Sigmoid colon (tissue), 7 donors: ENCODE data around the gene TBX18. TPM values are rescaled to one million over a fixed set of nuclear protein-coding genes. Genes with fewer than 3 reads are reported as not detected.

Experiments used
- DNase-seq: peaks from one replicate; pipeline ENCODE4 v3.0.0-alpha.2; 2019
- H3K27ac ChIP-seq, 4 donors: fragments of 200-600 bp; sonication (generic); one replicate each; pipeline ENCODE4 v1.5.1; 2016 to 2019; ENCODE audit warnings: mild to moderate bottlenecking in 1 of 4
- H3K27me3 ChIP-seq, 3 donors: fragments of 200-600 bp; sonication (generic); one replicate each; pipeline ENCODE4 v1.5.1; 2019; ENCODE audit warnings: mild to moderate bottlenecking in 1 of 3
- H3K36me3 ChIP-seq, 4 donors: fragments of 200-600 bp; sonication (generic); one replicate each; pipeline ENCODE4 v1.5.1; 2016 to 2019
- H3K4me1 ChIP-seq, 4 donors: fragments of 200-600 bp; sonication (generic); one replicate each; pipeline ENCODE4 v1.5.1; 2017 to 2019
- H3K4me3 ChIP-seq, 4 donors: fragments of 200-600 bp; sonication (generic); one replicate each; pipeline ENCODE4 v1.5.1; 2017 to 2019; ENCODE audit warnings: mild to moderate bottlenecking in 2 of 4, moderate library complexity in 1 of 4
- H3K9me3 ChIP-seq, 4 donors: fragments of 200-600 bp in 3 of 4; sonication (generic) in 3 of 4; one replicate each; pipeline versions ENCODE4 v1.5.1 to v1.6.1; 2013 to 2019
- EP300 ChIP-seq, 4 donors: sonication (generic); formaldehyde crosslinking; IDR thresholded peaks; one replicate each; pipeline ENCODE4 v1.6.1; 2017; ENCODE audit warnings: antibody characterized with exemption in 4 of 4
- POLR2A ChIP-seq, 2 donors: fragments of 450-650 bp; IDR thresholded peaks; one replicate each; pipeline ENCODE4 v1.6.1; 2016; ENCODE audit warnings: antibody characterized with exemption in 2 of 2, mild to moderate bottlenecking in 2 of 2, moderate library complexity in 2 of 2
- POLR2AphosphoS5 ChIP-seq, 4 donors: sonication (generic); formaldehyde crosslinking; IDR thresholded peaks; one replicate each; pipeline ENCODE4 v1.6.1; 2017; ENCODE audit warnings: antibody characterized with exemption in 4 of 4
- WGBS, 2 donors: extraction: QIAGEN DNeasy Blood & Tissue Kit; methylation state at CpG; one replicate each; pipeline ENCODE4 v1.1.7; 2013; 5-methylcytosine and 5-hydroxymethylcytosine counted together
- intact Hi-C: fragments of 100-400 bp; cut with DNase I; formaldehyde crosslinking; loops from one replicate; pipeline ENCODE4 v1.15.1; 2023
- polyA plus RNA-seq, 3 donors: library from polyadenylated mRNA; stranded (reverse); fragments of 200-250 nt; gene quantifications; one replicate each; pipeline ENCODE4 v1.2.3, GENCODE V29; 2013
- total RNA-seq, 4 donors: library from RNA; depleted of rRNA; stranded (reverse); fragments of >200 nt; gene quantifications; one replicate each; pipeline ENCODE4 v1.1.0, GENCODE V29; 2016
- TF ChIP-seq, protein P1 (sequence below), 4 experiments: fragments of 450-650 bp in 3 of 4; fragments of 200-600 bp in 1 of 4; IDR thresholded peaks; one replicate each; pipeline ENCODE4 v1.5.1; 2016 to 2019; ENCODE audit warnings: antibody characterized with exemption in 4 of 4, mild to moderate bottlenecking in 3 of 4, moderate library complexity in 2 of 4
- donor health status: healthy with polysubstance abuse.
- donor health status: Bipolar disorder and iron deficiency.
- donor health status: healthy.

Gene TBX18
- total and polyA plus RNA-seq, 7 donors = under 0.01 to 4.6 (median 0.49) TPM

DNA sequence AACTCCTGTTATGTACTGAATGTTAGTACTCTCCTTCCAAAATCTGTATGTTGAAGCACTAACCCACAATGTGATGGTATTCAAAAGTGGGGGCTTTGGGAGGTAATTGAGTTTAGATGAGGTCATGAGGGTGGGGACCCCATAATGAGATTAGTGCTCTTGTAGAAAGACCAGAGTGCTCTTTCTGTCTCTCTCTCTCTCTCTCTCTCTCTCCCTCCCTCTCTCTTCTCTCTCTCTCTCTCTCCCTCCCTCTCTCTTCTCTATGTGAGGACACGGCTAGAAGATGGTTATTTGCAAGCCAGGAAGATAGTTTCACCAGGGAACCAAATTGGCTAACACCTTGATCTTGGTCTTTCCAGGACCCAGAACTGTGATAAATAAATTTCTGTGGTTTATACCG, 107.4 kb downstream of the TBX18 start:
- 57 to 71% methylated on average over 2 of the region's 2 CpGs for WGBS, 2 donors
- intact Hi-C loops = no loop called here
- no peaks in the 10 kb centered on the region for H3K9me3 ChIP-seq
- no peak for DNase-seq
- no peak overlapping the region for H3K4me3 ChIP-seq
- no peaks in the 10 kb centered on the region for H3K4me1 ChIP-seq
- no peaks in the 10 kb centered on the region for H3K36me3 ChIP-seq
- H3K27me3 ChIP-seq = no peaks in the 10 kb centered on the region
- H3K27ac ChIP-seq = no peak overlapping the region
- TF ChIP-seq POLR2A (IDR thresholded peaks at IDR 0.05) (no peak), EP300 (IDR thresholded peaks at IDR 0.05) (no peak), POLR2AphosphoS5 (IDR thresholded peaks at IDR 0.05) (no peak)
- TF ChIP-seq, protein P1, sequence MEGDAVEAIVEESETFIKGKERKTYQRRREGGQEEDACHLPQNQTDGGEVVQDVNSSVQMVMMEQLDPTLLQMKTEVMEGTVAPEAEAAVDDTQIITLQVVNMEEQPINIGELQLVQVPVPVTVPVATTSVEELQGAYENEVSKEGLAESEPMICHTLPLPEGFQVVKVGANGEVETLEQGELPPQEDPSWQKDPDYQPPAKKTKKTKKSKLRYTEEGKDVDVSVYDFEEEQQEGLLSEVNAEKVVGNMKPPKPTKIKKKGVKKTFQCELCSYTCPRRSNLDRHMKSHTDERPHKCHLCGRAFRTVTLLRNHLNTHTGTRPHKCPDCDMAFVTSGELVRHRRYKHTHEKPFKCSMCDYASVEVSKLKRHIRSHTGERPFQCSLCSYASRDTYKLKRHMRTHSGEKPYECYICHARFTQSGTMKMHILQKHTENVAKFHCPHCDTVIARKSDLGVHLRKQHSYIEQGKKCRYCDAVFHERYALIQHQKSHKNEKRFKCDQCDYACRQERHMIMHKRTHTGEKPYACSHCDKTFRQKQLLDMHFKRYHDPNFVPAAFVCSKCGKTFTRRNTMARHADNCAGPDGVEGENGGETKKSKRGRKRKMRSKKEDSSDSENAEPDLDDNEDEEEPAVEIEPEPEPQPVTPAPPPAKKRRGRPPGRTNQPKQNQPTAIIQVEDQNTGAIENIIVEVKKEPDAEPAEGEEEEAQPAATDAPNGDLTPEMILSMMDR (IDR thresholded peaks at IDR 0.05) = no peak

DNA sequence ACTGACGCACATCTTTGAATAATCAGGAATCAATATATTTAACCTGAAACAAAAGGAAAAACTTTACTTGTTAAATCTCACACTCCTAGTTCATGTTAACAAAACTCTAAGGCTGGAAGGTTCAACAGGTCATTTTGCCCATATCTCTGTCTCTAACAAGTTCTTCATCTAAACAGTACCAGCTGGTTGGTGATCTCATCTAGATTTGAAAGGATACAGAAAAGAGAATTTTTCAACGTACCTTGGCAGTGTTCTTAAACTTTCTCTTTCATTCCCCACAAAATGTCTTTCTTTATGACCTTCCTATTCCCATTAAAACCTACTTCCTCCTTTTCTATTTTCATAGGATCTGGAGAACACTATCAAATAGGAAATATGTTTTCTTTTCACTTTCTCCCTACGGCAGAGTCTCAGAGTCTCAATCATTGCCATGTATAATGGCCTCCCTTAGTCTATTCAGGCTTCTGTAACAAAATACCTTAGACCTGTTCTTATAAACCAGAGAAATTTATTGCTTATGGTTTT, 111.3 kb downstream of the TBX18 start:
- no peaks in the 10 kb centered on the region for H3K27me3 ChIP-seq
- no peak overlapping the region for H3K27ac ChIP-seq
- no peaks in the 10 kb centered on the region for H3K9me3 ChIP-seq
- WGBS, 2 donors = 75 to 78% methylated on average over 3 of the region's 3 CpGs
- DNase-seq = no peak
- H3K4me1 ChIP-seq = no peaks in the 10 kb centered on the region
- intact Hi-C loops = no loop called here
- H3K4me3 ChIP-seq = no peak overlapping the region
- TF ChIP-seq, protein P1 (IDR thresholded peaks at IDR 0.05) = no peak
- TF ChIP-seq EP300 (IDR thresholded peaks at IDR 0.05) = no peak
- TF ChIP-seq POLR2A (IDR thresholded peaks at IDR 0.05) = no peak
- no peak for TF ChIP-seq POLR2AphosphoS5 (IDR thresholded peaks at IDR 0.05)
- H3K36me3 ChIP-seq = no peaks in the 10 kb centered on the region

DNA sequence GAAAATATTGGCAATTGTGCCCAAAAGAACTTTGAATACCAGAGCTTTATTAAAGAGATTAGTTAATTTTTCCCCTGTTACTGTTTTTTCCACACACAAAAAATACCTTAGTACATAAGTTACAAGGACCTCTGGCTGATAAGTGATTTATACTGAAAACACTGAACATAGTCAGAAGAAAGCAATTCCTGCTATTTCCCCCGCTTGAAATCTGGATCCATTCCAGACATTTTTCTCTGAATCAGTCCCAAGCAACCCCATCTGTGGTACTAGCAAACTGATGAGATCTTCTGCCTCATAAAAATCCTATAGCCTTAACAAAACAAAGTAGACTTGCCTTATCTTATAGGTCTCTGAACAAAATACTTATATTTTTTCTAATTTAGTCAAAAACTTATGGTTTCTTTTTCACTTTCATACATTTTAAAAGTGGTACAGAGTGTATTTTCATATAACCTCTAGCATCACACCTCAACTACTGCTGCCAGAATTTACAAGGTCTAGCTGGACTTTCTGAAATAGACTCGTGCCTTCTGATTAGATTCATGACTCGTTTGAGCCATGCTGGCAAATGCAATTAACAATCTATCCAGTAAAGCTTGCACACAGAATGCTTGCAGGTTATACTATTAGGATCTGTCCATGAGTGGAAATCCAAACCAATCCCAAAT, 111.9 kb downstream of the TBX18 start:
- Histone ChIP-seq H3K36me3 (no peaks in the 10 kb centered on the region), H3K4me3 (no peak overlapping the region), H3K27me3 (no peaks in the 10 kb centered on the region), H3K9me3 (no peaks in the 10 kb centered on the region), H3K27ac (no peak overlapping the region), H3K4me1 (no peaks in the 10 kb centered on the region)
- intact Hi-C loops = no loop called here
- 71 to 78% methylated on average over 3 of the region's 3 CpGs for WGBS, 2 donors
- no peak for DNase-seq
- TF ChIP-seq, protein P1 (IDR thresholded peaks at IDR 0.05) = no peak
- no peak for TF ChIP-seq EP300 (IDR thresholded peaks at IDR 0.05)

DNA sequence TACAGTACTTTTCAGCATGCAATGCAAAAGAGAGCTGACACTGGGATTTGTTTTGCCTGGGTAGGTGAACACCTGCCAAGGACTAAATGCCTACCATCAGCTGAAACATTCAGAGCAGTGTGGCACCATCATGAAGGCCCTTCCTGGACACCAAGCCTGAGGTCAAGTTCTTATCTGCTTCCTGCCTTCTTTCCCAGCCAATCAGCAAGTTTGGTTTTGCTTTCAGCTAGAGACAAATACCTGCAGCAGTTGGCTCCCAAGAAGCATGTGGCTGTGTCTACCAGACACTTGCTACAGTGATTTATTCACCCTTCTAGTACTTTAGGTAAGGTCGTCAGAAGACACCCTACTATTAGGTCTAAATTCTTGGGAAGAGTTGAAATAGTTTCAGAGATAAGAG, 112.8 kb downstream of the TBX18 start:
- TF ChIP-seq, protein P1 (IDR thresholded peaks at IDR 0.05) = no peak
- TF ChIP-seq EP300 (IDR thresholded peaks at IDR 0.05) = no peak
- no peak for TF ChIP-seq POLR2AphosphoS5 (IDR thresholded peaks at IDR 0.05)
- no peak for TF ChIP-seq POLR2A (IDR thresholded peaks at IDR 0.05)
- no peak overlapping the region for H3K27ac ChIP-seq
- H3K4me3 ChIP-seq = no peak overlapping the region
- no peaks in the 10 kb centered on the region for H3K36me3 ChIP-seq
- no peaks in the 10 kb centered on the region for H3K4me1 ChIP-seq
- intact Hi-C loops = no loop called here
- DNase-seq = no peak
- 55 to 67% methylated on average over 1 of the region's 1 CpG for WGBS, 2 donors
- H3K27me3 ChIP-seq = no peaks in the 10 kb centered on the region
- no peaks in the 10 kb centered on the region for H3K9me3 ChIP-seq

DNA sequence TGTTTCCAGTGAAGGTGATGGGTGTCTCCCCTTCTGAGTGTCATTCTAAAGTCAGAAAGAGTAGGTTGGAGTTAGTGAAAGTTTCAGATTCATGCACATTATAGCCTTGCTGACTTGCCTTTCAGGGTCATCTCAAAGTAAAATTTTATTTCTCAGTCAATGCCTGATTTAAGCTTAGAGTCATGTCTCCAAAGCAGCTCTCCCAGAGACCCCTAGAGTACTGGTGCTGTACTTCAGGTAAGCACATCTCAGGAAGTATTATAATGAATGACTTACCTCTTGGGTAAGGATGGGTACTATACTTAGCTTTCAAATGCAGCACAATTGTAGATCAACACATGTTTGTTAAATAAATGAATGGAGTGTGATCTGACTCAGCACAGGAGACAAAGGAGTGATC, 116.0 kb downstream of the TBX18 start:
- Histone ChIP-seq H3K36me3 (no peaks in the 10 kb centered on the region), H3K27me3 (no peaks in the 10 kb centered on the region), H3K27ac (no peak overlapping the region), H3K4me3 (no peak overlapping the region), H3K9me3 (no peaks in the 10 kb centered on the region), H3K4me1 (no peaks in the 10 kb centered on the region)
- TF ChIP-seq, protein P1 (IDR thresholded peaks at IDR 0.05) = no peak
- TF ChIP-seq POLR2A (IDR thresholded peaks at IDR 0.05) (no peak), EP300 (IDR thresholded peaks at IDR 0.05) (no peak), POLR2AphosphoS5 (IDR thresholded peaks at IDR 0.05) (no peak)
- intact Hi-C loops = no loop called here
- no peak for DNase-seq
